ENCODE data around the gene ADCY9.
"Not testable (repeated sequence)": the region's sequence is repeated elsewhere in the genome, so short reads cannot be mapped to it uniquely, and the experiment has no call there.

The ADCY9 gene

GRCh38 chr16:3927147-3927546 is 189.1 kb downstream of the ADCY9 start:
- not testable (repeated sequence) for FAIRE-seq; DNase-seq (ENCODE audit: low spot score)

GRCh38 chr16:3924763-3925162 is 191.5 kb downstream of the ADCY9 start:
- DNase-seq (ENCODE audit: low spot score), result no peak
- no peak for FAIRE-seq

GRCh38 chr16:3922241-3922640 is 194.0 kb downstream of the ADCY9 start:
- FAIRE-seq (peak; percentile 20), DNase-seq (ENCODE audit: low spot score) (no peak)

GRCh38 chr16:3920206-3920605 is 196.0 kb downstream of the ADCY9 start:
- FAIRE-seq, result no peak

GRCh38 chr16:3919413-3919812 is 196.8 kb downstream of the ADCY9 start:
- FAIRE-seq (no peak), DNase-seq (ENCODE audit: low spot score) (no peak)

More at GRCh38 chr16:3920206-3920605, 196.0 kb downstream of the ADCY9 start:
- DNase-seq (ENCODE audit: low spot score), result no peak

GRCh38 chr16:3915426-3916260 is 200.6 kb downstream of the ADCY9 start:
- peak; percentile 82 for FAIRE-seq
- no peak for DNase-seq (ENCODE audit: low spot score)

GRCh38 chr16:3912897-3913296 is 203.3 kb downstream of the ADCY9 start:
- FAIRE-seq (no peak), DNase-seq (ENCODE audit: low spot score) (no peak)
